Gastroesophageal sphincter (tissue), 3 donors: ENCODE measurements around the gene KRT84.

Experiments used
- POLR2A ChIP-seq, 2 donors: fragments of 450-650 bp; IDR thresholded peaks; one replicate each; pipeline ENCODE4 v1.6.1; 2017; ENCODE audit warnings: antibody characterized with exemption in 2 of 2, mild to moderate bottlenecking in 2 of 2, moderate library complexity in 1 of 2
- POLR2AphosphoS5 ChIP-seq: sonication (generic); formaldehyde crosslinking; IDR thresholded peaks from one replicate; pipeline ENCODE4 v1.6.1; 2017; ENCODE audit warnings: antibody characterized with exemption
- TF ChIP-seq, protein P1 (sequence below), 4 experiments: fragments of 200-600 bp in 2 of 4; fragments of 450-650 bp in 2 of 4; sonication (generic) in 1 of 4; IDR thresholded peaks; one replicate each; pipeline ENCODE4 v1.5.1; 2017 to 2019; ENCODE audit warnings: antibody characterized with exemption in 4 of 4, mild to moderate bottlenecking in 2 of 4, moderate library complexity in 2 of 4

- TF ChIP-seq, protein P1, sequence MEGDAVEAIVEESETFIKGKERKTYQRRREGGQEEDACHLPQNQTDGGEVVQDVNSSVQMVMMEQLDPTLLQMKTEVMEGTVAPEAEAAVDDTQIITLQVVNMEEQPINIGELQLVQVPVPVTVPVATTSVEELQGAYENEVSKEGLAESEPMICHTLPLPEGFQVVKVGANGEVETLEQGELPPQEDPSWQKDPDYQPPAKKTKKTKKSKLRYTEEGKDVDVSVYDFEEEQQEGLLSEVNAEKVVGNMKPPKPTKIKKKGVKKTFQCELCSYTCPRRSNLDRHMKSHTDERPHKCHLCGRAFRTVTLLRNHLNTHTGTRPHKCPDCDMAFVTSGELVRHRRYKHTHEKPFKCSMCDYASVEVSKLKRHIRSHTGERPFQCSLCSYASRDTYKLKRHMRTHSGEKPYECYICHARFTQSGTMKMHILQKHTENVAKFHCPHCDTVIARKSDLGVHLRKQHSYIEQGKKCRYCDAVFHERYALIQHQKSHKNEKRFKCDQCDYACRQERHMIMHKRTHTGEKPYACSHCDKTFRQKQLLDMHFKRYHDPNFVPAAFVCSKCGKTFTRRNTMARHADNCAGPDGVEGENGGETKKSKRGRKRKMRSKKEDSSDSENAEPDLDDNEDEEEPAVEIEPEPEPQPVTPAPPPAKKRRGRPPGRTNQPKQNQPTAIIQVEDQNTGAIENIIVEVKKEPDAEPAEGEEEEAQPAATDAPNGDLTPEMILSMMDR (IDR thresholded peaks at IDR 0.05), result no peak
- TF ChIP-seq POLR2A (IDR thresholded peaks at IDR 0.05) (no peak), POLR2AphosphoS5 (no peak)
These were observed 9.5 kb upstream of the KRT84 start for GRCh38 chr12:52394836-52395405.
